CD4-positive, alpha-beta T cell (primary cell): ENCODE results near the gene TNFRSF25. TPM values are rescaled to one million over a fixed set of nuclear protein-coding genes. Genes with fewer than 3 reads are reported as not detected.

Source experiments
- ATAC-seq: fragments of 200-7000 bp; cut with Tn5 transposase; one replicate; pipeline ENCODE4 v1.10.0; 2022; ENCODE audit warnings: mild to moderate bottlenecking; ENCODE audit not compliant: poor library complexity
- CTCF ChIA-PET: fragments of 350-600 bp; sonication (Branson Sonifier 250); formaldehyde crosslinking; loops from one replicate; lab custom pipeline; 2021; ENCODE audit warnings: antibody characterized with exemption, inconsistent platforms; lab: Charles Lee
- POLR2A ChIA-PET: fragments of 350-600 bp; sonication (Branson Sonifier 250); formaldehyde crosslinking; loops from one replicate; lab custom pipeline; 2021; ENCODE audit warnings: antibody characterized with exemption, inconsistent platforms; lab: Charles Lee
- DNase-seq, 14 experiments: peaks; one replicate each; pipeline ENCODE4 v3.0.0-alpha.2; 2013 to 2020; ENCODE audit warnings: mixed read lengths in 2 of 14
- H3K27ac ChIP-seq, 2 donors: one replicate each; pipeline versions ENCODE4 v1.5.1 to v1.7.0; 2013; ENCODE audit warnings: low read length in 2 of 2, low read depth in 1 of 2, mild to moderate bottlenecking in 1 of 2
- H3K27me3 ChIP-seq, 2 experiments: 1 replicate in 1 of 2; 2 replicates in 1 of 2; pipeline versions ENCODE4 v1.6.1 to v1.7.0; 2013; ENCODE audit warnings: low read length in 2 of 2, control low read depth in 1 of 2, mild to moderate bottlenecking in 1 of 2, moderate library complexity in 1 of 2; ENCODE audit not compliant: insufficient read depth in 2 of 2, control insufficient read depth in 1 of 2
- H3K36me3 ChIP-seq: one replicate; pipeline ENCODE4 v1.6.1; 2013; ENCODE audit warnings: low read length, control low read depth; ENCODE audit not compliant: insufficient read depth
- H3K4me1 ChIP-seq: one replicate; pipeline ENCODE4 v1.6.1; 2013; ENCODE audit warnings: low read length, control low read depth; ENCODE audit not compliant: insufficient read depth
- H3K4me3 ChIP-seq: one replicate; pipeline ENCODE4 v1.5.1; 2013; ENCODE audit warnings: mild to moderate bottlenecking, low read length, moderate library complexity
- H3K9me3 ChIP-seq, 2 experiments: 1 replicate in 1 of 2; 2 replicates in 1 of 2; pipeline versions ENCODE4 v1.6.1 to v1.7.0; 2013; ENCODE audit warnings: low read length in 2 of 2, mild to moderate bottlenecking in 2 of 2, control low read depth in 1 of 2, moderate library complexity in 1 of 2; ENCODE audit not compliant: control insufficient read depth in 1 of 2, insufficient read depth in 1 of 2
- H3K27ac Mint-ChIP-seq: one replicate; pipeline ENCODE4 v1.8.0; 2020; ENCODE audit warnings: mixed read lengths
- H3K27me3 Mint-ChIP-seq: one replicate; pipeline ENCODE4 v1.8.0; 2021; ENCODE audit warnings: mixed read lengths
- H3K36me3 Mint-ChIP-seq: one replicate; pipeline ENCODE4 v1.8.0; 2021; ENCODE audit warnings: low read depth, mixed read lengths
- H3K4me1 Mint-ChIP-seq: one replicate; pipeline ENCODE4 v1.8.0; 2021; ENCODE audit warnings: low read depth, mixed read lengths
- H3K4me3 Mint-ChIP-seq: one replicate; pipeline ENCODE4 v1.8.0; 2020; ENCODE audit warnings: mild to moderate bottlenecking, mixed read lengths
- H3K9me3 Mint-ChIP-seq: one replicate; pipeline ENCODE4 v1.8.0; 2020; ENCODE audit warnings: mixed read lengths
- intact Hi-C, 2 experiments: fragments of 100-400 bp; cut with DNase I in 1 of 2; cut with micrococcal nuclease in 1 of 2; formaldehyde crosslinking; loops; one replicate each; pipeline versions ENCODE4 v1.15.1 to v1.9.0; 2023 to 2025; cut with DNase I, micrococcal nuclease
- total RNA-seq, 174 experiments: library from RNA in 2 of 174; stranded (reverse) in 2 of 174; gene quantifications; one replicate each; pipeline ENCODE4 v1.2.3 and lab custom pipeline; 2021 to 2026
- TF ChIP-seq, protein P1 (sequence below): fragments of 200-600 bp; IDR thresholded peaks from one replicate; pipeline ENCODE4 v1.8.0; 2022; ENCODE audit warnings: antibody characterized with exemption, mild to moderate bottlenecking

TNFRSF25 gene
- total RNA-seq, 2 experiments from 2014 or later, result 220 to 225 TPM

DNA sequence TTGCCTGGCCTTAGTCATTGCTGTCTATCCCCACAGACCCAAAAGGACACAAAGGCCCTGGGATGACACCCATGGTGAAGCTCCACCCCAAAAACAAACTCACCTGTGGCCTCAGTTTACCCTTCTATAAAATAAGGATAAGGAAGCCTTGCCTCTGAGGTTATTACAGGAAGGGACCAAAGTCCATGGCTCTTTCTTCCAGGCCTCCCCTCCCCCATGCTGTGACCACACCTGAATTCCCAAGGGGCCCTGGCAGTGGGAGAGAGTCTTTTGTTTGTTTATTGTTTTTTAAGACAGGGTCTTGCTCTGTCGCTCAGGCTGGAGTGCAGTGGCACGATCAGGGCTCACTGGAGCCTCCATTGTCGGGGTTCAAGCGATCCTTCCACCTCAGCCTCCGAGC lies 10.5 kb upstream of the TNFRSF25 start:
- no peaks in the 10 kb centered on the region for H3K27me3 Mint-ChIP-seq

DNA sequence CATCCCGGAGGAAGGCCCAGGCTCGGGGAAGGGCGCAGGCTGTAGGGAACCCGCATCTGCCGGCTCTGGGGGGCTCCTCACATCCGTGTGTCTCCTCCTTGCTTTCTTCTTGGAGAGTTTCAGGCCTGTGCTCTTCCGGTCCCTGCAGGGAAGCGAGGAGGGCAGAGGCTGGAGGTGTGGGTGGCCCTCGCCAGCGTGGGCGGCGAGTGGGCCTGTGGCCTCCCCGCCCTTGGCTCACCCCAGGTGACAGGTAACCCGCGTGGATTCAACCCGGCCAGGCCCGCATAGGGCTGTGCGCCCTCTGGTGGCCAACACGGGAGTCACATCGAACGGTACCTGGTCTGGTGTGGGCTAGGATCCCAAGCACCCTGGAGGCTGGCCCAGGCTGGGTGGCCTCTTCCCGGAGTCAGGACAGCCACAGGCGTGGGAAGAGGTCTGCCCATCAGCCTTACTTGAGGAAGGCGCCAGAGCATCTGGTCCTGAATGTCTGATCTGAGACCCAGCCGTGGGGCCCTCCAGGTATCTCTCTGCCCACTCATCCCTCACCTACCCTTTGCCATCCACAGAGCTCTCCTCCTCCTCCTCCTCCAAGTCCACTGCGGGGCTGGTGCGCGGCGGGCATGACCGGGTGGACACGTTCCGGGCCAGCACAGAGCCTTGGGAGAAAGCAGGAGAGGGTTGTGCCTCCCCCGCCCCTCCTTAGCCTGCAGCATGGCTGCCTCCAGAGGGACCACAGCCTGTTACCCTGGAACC lies 9.6 kb upstream of the TNFRSF25 start:
- Histone ChIP-seq H3K36me3 (no peaks in the 10 kb centered on the region), H3K4me3 (no peak overlapping the region), H3K27ac (no peak overlapping the region), H3K27me3 (no peaks in the 10 kb centered on the region), H3K9me3 (no peaks in the 10 kb centered on the region), H3K4me1 (peaks cover 13% of the 10 kb centered on the region)
- ChIA-PET POLR2A (interaction anchor here (1.0 to 1.3 kb wide), 2 partner anchors 12 to 15 kb away, joined by 3 read pairs; no protein-coding TSS in a partner anchor), CTCF (interaction anchor here (1.0 to 1.9 kb wide), 4 partner anchors 9 to 52 kb away, joined by 4 to 8 read pairs (median 4); partner anchors contain the start of genes PLEKHG5 and TNFRSF25)
- DNase-seq, result peak; percentile 72 to 90 (median 82)
- intact Hi-C loops, result loop anchor here (1.0 to 5.0 kb wide), 10 partner anchors 10 to 231 kb away; partner anchors contain the start of gene HES3 (in 1 of the 2)
- Mint-ChIP-seq H3K36me3 (no peaks in the 10 kb centered on the region), H3K4me3 (peak overlapping the region; percentile 56), H3K27me3 (no peaks in the 10 kb centered on the region), H3K9me3 (no peaks in the 10 kb centered on the region), H3K27ac (no peak overlapping the region), H3K4me1 (peaks cover 8% of the 10 kb centered on the region)
- TF ChIP-seq, protein P1, sequence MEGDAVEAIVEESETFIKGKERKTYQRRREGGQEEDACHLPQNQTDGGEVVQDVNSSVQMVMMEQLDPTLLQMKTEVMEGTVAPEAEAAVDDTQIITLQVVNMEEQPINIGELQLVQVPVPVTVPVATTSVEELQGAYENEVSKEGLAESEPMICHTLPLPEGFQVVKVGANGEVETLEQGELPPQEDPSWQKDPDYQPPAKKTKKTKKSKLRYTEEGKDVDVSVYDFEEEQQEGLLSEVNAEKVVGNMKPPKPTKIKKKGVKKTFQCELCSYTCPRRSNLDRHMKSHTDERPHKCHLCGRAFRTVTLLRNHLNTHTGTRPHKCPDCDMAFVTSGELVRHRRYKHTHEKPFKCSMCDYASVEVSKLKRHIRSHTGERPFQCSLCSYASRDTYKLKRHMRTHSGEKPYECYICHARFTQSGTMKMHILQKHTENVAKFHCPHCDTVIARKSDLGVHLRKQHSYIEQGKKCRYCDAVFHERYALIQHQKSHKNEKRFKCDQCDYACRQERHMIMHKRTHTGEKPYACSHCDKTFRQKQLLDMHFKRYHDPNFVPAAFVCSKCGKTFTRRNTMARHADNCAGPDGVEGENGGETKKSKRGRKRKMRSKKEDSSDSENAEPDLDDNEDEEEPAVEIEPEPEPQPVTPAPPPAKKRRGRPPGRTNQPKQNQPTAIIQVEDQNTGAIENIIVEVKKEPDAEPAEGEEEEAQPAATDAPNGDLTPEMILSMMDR, result peak; percentile 88
- ATAC-seq, result peak; percentile 97

More for the DNA sequence above, 10.5 kb upstream of the TNFRSF25 start:
- no peak overlapping the region for H3K27ac Mint-ChIP-seq
- Histone ChIP-seq H3K36me3 (no peaks in the 10 kb centered on the region), H3K4me1 (peaks cover 13% of the 10 kb centered on the region), H3K27me3 (no peaks in the 10 kb centered on the region), H3K9me3 (no peaks in the 10 kb centered on the region), H3K4me3 (no peak overlapping the region), H3K27ac (no peak overlapping the region)
- H3K4me3 Mint-ChIP-seq, result no peak overlapping the region
- ChIA-PET CTCF (interaction anchor here (1.2 to 1.9 kb wide), 3 partner anchors 10 to 22 kb away, joined by 4 to 8 read pairs (median 5); partner anchors contain the start of genes PLEKHG5 and TNFRSF25), POLR2A (interaction anchor here (1.3 kb wide), 1 partner anchor 16 kb away, joined by 3 read pairs; no protein-coding TSS in a partner anchor)
- TF ChIP-seq, protein P1, result no peak
- peaks cover 8% of the 10 kb centered on the region for H3K4me1 Mint-ChIP-seq
- no peaks in the 10 kb centered on the region for H3K36me3 Mint-ChIP-seq
- no peaks in the 10 kb centered on the region for H3K9me3 Mint-ChIP-seq
- intact Hi-C loops, result loop anchor here in 1 of 2 experiments (5.0 kb wide), 2 partner anchors 34 to 129 kb away; no protein-coding TSS in a partner anchor
- ATAC-seq (no peak), DNase-seq (no peak)

DNA sequence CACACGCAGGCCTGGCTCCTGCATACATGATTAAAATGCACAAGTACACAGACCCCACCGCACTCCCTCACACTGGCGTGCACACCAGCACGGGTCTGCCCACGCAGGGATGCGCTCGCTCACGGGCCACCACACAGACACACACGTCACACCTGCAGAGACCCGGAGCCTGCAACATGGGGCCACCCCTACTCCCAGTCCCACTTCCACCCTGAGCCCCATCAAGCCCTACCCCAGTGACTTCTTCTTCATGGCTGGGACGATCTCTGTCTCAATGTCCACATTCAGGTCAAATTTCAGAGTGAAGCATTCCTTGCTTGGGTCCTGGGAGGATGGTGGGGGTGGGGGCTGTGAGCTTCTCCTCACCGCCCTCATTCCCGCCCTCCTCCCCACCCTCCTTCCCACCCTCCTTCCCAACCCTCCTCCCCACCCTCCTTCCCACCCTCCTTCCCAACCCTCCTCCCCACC lies 8.9 kb upstream of the TNFRSF25 start:
- Histone ChIP-seq H3K9me3 (no peaks in the 10 kb centered on the region), H3K4me1 (peaks cover 13% of the 10 kb centered on the region), H3K27ac (no peak overlapping the region), H3K4me3 (no peak overlapping the region), H3K27me3 (no peaks in the 10 kb centered on the region), H3K36me3 (no peaks in the 10 kb centered on the region)
- ATAC-seq (no peak), DNase-seq (no peak)
- no peaks in the 10 kb centered on the region for H3K27me3 Mint-ChIP-seq
- no peaks in the 10 kb centered on the region for H3K9me3 Mint-ChIP-seq
- no peaks in the 10 kb centered on the region for H3K36me3 Mint-ChIP-seq
- H3K4me1 Mint-ChIP-seq, result peaks cover 8% of the 10 kb centered on the region
- ChIA-PET CTCF (no interaction called here), POLR2A (no interaction called here)
- intact Hi-C loops, result loop anchor here (1.0 to 5.0 kb wide), 10 partner anchors 10 to 231 kb away; partner anchors contain the start of gene HES3 (in 1 of the 2)
- no peak overlapping the region for H3K27ac Mint-ChIP-seq
- TF ChIP-seq, protein P1, result no peak
- no peak overlapping the region for H3K4me3 Mint-ChIP-seq
